Neural cell (in vitro differentiated cells): Measurements from ENCODE around the gene KCNIP4. TPM values are rescaled to one million over a fixed set of nuclear protein-coding genes. Genes with fewer than 3 reads are reported as not detected.

Experiments used
- H2AFZ ChIP-seq: fragments of 200-600, 300-800 bp; sonication (generic), shearing (Covaris generic); 2 replicates; pipeline ENCODE4 v1.6.0; 2014; ENCODE audit warnings: low read depth, mild to moderate bottlenecking, antibody characterized with exemption, low read length, moderate library complexity
- H3F3A ChIP-seq: fragments of 200-600 bp; shearing (Covaris generic); 2 replicates; pipeline ENCODE4 v1.6.1; 2016; ENCODE audit warnings: mild to moderate bottlenecking, moderate library complexity, mixed read lengths, antibody characterized with exemption, low read length; ENCODE audit not compliant: insufficient read depth, poor library complexity, severe bottlenecking
- H3K27ac ChIP-seq: fragments of 200-600, 300-800 bp; sonication (generic), shearing (Covaris generic); 2 replicates; pipeline ENCODE4 v1.5.1; 2014; ENCODE audit warnings: mild to moderate bottlenecking, low read length, moderate library complexity
- H3K27me3 ChIP-seq: fragments of 300-800, 200-600 bp; sonication (generic), shearing (Covaris generic); 2 replicates; pipeline ENCODE4 v1.6.0; 2014; ENCODE audit warnings: mild to moderate bottlenecking, low read depth, low read length, moderate library complexity; ENCODE audit not compliant: insufficient read depth
- H3K36me3 ChIP-seq: fragments of 300-800, 200-600 bp; sonication (generic), shearing (Covaris generic); 2 replicates; pipeline ENCODE4 v1.5.1; 2014; ENCODE audit warnings: mild to moderate bottlenecking, antibody characterized with exemption, low read length, moderate library complexity; ENCODE audit not compliant: insufficient read depth
- H3K4me2 ChIP-seq: fragments of 300-800, 200-600 bp; sonication (generic), shearing (Covaris generic); 2 replicates; pipeline ENCODE4 v1.6.0; 2014; ENCODE audit warnings: mild to moderate bottlenecking, low read length
- H3K4me3 ChIP-seq: fragments of 300-800, 200-600 bp; sonication (generic), shearing (Covaris generic); 2 replicates; pipeline ENCODE4 v1.5.1; 2014; ENCODE audit warnings: mild to moderate bottlenecking, low read length, moderate library complexity
- H3K79me2 ChIP-seq: fragments of 200-600 bp; shearing (Covaris generic); replicated peaks from 2 replicates; pipeline ENCODE4 v1.6.0; 2014; ENCODE audit warnings: mild to moderate bottlenecking, low read length, moderate library complexity; ENCODE audit not compliant: insufficient read depth
- H3K9ac ChIP-seq: fragments of 300-800, 200-600 bp; sonication (generic), shearing (Covaris generic); 2 replicates; pipeline ENCODE4 v1.6.1; 2016; ENCODE audit warnings: mild to moderate bottlenecking, low read length, mixed read lengths
- H3K9me2 ChIP-seq: fragments of 200-600 bp; shearing (Covaris generic); 2 replicates; pipeline ENCODE4 v1.6.1; 2016; ENCODE audit warnings: mild to moderate bottlenecking, low read length, mixed read lengths; ENCODE audit not compliant: insufficient read depth
- H3K9me3 ChIP-seq: fragments of 200-600, 300-800 bp; sonication (generic), shearing (Covaris generic); 2 replicates; pipeline ENCODE4 v1.6.1; 2016; ENCODE audit warnings: mild to moderate bottlenecking, mixed run types, low read length, moderate library complexity, mixed read lengths
- H4K20me1 ChIP-seq: fragments of 200-600 bp; shearing (Covaris generic); 2 replicates; pipeline ENCODE4 v1.6.1; 2016; ENCODE audit warnings: mild to moderate bottlenecking, mixed run types; ENCODE audit not compliant: insufficient read depth
- EP300 ChIP-seq: fragments of 450-650 bp; conservative IDR thresholded peaks from 2 replicates; pipeline ENCODE4 v1.6.1; 2014; ENCODE audit warnings: antibody characterized with exemption, mild to moderate bottlenecking, moderate library complexity; ENCODE audit not compliant: poor library complexity, severe bottlenecking
- EZH2 ChIP-seq: fragments of 200-600, 300-800 bp; shearing (Covaris generic), sonication (generic); IDR thresholded peaks from 2 replicates; pipeline ENCODE4 v1.6.1; 2014; ENCODE audit warnings: antibody characterized with exemption, low read length, borderline replicate concordance, mild to moderate bottlenecking; ENCODE audit not compliant: insufficient read depth, poor library complexity, severe bottlenecking
- MXI1 ChIP-seq: fragments of 450-650 bp; conservative IDR thresholded peaks from 2 replicates; pipeline ENCODE4 v1.6.1; 2014; ENCODE audit warnings: antibody characterized with exemption, mild to moderate bottlenecking; ENCODE audit not compliant: poor library complexity, severe bottlenecking
- POLR2AphosphoS5 ChIP-seq: IDR thresholded peaks from 2 replicates; pipeline ENCODE4 v1.6.1; 2012
- RAD21 ChIP-seq: fragments of 450-650 bp; conservative IDR thresholded peaks from 2 replicates; pipeline ENCODE4 v1.6.1; 2014; ENCODE audit warnings: antibody characterized with exemption, mild to moderate bottlenecking, moderate library complexity
- SMC3 ChIP-seq: fragments of 450-650 bp; conservative IDR thresholded peaks from 2 replicates; pipeline ENCODE4 v1.6.1; 2014; ENCODE audit warnings: antibody characterized with exemption, mild to moderate bottlenecking, moderate library complexity; ENCODE audit not compliant: poor library complexity
- TAF1 ChIP-seq: IDR thresholded peaks from 2 replicates; pipeline ENCODE4 v1.6.1; 2012; ENCODE audit warnings: low read depth
- polyA plus RNA-seq: library from polyadenylated mRNA; depleted of rRNA; stranded (reverse); fragments of >200 nt; gene quantifications from 2 replicates; pipeline ENCODE4 v1.2.3, GENCODE V29; 2014
- TF ChIP-seq, protein P1 (sequence below): IDR thresholded peaks from 2 replicates; pipeline ENCODE4 v1.6.1; 2012; ENCODE audit warnings: borderline replicate concordance
- TF ChIP-seq, protein P2 (sequence below): fragments of 450-650 bp; IDR thresholded peaks from 2 replicates; pipeline ENCODE4 v1.5.1; 2014; ENCODE audit warnings: antibody characterized with exemption, mild to moderate bottlenecking, moderate library complexity; ENCODE audit not compliant: poor library complexity, severe bottlenecking

The KCNIP4 gene
- polyA plus RNA-seq, 1 donor from 2014 or later, result 22.8 TPM

- Histone ChIP-seq H3K9me2 (no peaks in the 10 kb centered on the region), H3K27me3 (no peaks in the 10 kb centered on the region), H3F3A (no peaks in the 10 kb centered on the region), H3K79me2 (no peaks in the 10 kb centered on the region), H3K9ac (no peak overlapping the region), H3K9me3 (no peaks in the 10 kb centered on the region), H2AFZ (no peak overlapping the region), H4K20me1 (no peaks in the 10 kb centered on the region), H3K27ac (no peak overlapping the region), H3K4me2 (no peak overlapping the region), H3K36me3 (no peaks in the 10 kb centered on the region), H3K4me3 (no peak overlapping the region)
- TF ChIP-seq RAD21 (no peak), POLR2AphosphoS5 (no peak), EZH2 (no peak), SMC3 (no peak), MXI1 (no peak), EP300 (no peak), TAF1 (no peak)
- TF ChIP-seq, protein P1, sequence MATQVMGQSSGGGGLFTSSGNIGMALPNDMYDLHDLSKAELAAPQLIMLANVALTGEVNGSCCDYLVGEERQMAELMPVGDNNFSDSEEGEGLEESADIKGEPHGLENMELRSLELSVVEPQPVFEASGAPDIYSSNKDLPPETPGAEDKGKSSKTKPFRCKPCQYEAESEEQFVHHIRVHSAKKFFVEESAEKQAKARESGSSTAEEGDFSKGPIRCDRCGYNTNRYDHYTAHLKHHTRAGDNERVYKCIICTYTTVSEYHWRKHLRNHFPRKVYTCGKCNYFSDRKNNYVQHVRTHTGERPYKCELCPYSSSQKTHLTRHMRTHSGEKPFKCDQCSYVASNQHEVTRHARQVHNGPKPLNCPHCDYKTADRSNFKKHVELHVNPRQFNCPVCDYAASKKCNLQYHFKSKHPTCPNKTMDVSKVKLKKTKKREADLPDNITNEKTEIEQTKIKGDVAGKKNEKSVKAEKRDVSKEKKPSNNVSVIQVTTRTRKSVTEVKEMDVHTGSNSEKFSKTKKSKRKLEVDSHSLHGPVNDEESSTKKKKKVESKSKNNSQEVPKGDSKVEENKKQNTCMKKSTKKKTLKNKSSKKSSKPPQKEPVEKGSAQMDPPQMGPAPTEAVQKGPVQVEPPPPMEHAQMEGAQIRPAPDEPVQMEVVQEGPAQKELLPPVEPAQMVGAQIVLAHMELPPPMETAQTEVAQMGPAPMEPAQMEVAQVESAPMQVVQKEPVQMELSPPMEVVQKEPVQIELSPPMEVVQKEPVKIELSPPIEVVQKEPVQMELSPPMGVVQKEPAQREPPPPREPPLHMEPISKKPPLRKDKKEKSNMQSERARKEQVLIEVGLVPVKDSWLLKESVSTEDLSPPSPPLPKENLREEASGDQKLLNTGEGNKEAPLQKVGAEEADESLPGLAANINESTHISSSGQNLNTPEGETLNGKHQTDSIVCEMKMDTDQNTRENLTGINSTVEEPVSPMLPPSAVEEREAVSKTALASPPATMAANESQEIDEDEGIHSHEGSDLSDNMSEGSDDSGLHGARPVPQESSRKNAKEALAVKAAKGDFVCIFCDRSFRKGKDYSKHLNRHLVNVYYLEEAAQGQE, result no peak
- TF ChIP-seq, protein P2, sequence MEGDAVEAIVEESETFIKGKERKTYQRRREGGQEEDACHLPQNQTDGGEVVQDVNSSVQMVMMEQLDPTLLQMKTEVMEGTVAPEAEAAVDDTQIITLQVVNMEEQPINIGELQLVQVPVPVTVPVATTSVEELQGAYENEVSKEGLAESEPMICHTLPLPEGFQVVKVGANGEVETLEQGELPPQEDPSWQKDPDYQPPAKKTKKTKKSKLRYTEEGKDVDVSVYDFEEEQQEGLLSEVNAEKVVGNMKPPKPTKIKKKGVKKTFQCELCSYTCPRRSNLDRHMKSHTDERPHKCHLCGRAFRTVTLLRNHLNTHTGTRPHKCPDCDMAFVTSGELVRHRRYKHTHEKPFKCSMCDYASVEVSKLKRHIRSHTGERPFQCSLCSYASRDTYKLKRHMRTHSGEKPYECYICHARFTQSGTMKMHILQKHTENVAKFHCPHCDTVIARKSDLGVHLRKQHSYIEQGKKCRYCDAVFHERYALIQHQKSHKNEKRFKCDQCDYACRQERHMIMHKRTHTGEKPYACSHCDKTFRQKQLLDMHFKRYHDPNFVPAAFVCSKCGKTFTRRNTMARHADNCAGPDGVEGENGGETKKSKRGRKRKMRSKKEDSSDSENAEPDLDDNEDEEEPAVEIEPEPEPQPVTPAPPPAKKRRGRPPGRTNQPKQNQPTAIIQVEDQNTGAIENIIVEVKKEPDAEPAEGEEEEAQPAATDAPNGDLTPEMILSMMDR, result no peak
Measured at GRCh38 chr4:21849077-21849476, 99.5 kb downstream of the KCNIP4 start.

- Histone ChIP-seq H3K9ac (no peak overlapping the region), H3K79me2 (no peaks in the 10 kb centered on the region), H3K27me3 (no peaks in the 10 kb centered on the region), H3K9me2 (no peaks in the 10 kb centered on the region), H3F3A (no peaks in the 10 kb centered on the region), H3K27ac (no peak overlapping the region), H3K9me3 (no peaks in the 10 kb centered on the region), H3K4me3 (no peak overlapping the region), H4K20me1 (no peaks in the 10 kb centered on the region), H2AFZ (no peak overlapping the region), H3K36me3 (no peaks in the 10 kb centered on the region), H3K4me2 (no peak overlapping the region)
- TF ChIP-seq EP300, result no peak
- TF ChIP-seq EZH2, result no peak
Measured at GRCh38 chr4:21848021-21848420, 100.6 kb downstream of the KCNIP4 start.

- no peaks in the 10 kb centered on the region for H3K79me2 ChIP-seq
Measured at GRCh38 chr4:21845663-21846062, 102.9 kb downstream of the KCNIP4 start.

More at GRCh38 chr4:21845663-21846062, 102.9 kb downstream of the KCNIP4 start:
- no peak for TF ChIP-seq POLR2AphosphoS5
- no peak for TF ChIP-seq RAD21
- no peak for TF ChIP-seq TAF1
- no peak for TF ChIP-seq EP300
- TF ChIP-seq, protein P1, result no peak
- no peak for TF ChIP-seq EZH2
- TF ChIP-seq MXI1, result no peak
- TF ChIP-seq SMC3, result no peak
- TF ChIP-seq, protein P2, result no peak
- no peak overlapping the region for H3K4me2 ChIP-seq
- H3K9me3 ChIP-seq, result no peaks in the 10 kb centered on the region
- no peak overlapping the region for H3K27ac ChIP-seq
- no peaks in the 10 kb centered on the region for H3K27me3 ChIP-seq
- H3K4me3 ChIP-seq, result no peak overlapping the region
- no peaks in the 10 kb centered on the region for H4K20me1 ChIP-seq
- no peak overlapping the region for H2AFZ ChIP-seq
- no peaks in the 10 kb centered on the region for H3K36me3 ChIP-seq
- no peaks in the 10 kb centered on the region for H3K9me2 ChIP-seq
- H3F3A ChIP-seq, result no peaks in the 10 kb centered on the region
- no peak overlapping the region for H3K9ac ChIP-seq
